Amygdala (tissue), 56 donors: ENCODE data around the gene SIPA1L3.

Experiments
- DNase-seq, 56 donors: peaks; one replicate each; lab custom pipeline; 2025; lab: John Stamatoyannopoulos, UW

The SIPA1L3 gene

DNA sequence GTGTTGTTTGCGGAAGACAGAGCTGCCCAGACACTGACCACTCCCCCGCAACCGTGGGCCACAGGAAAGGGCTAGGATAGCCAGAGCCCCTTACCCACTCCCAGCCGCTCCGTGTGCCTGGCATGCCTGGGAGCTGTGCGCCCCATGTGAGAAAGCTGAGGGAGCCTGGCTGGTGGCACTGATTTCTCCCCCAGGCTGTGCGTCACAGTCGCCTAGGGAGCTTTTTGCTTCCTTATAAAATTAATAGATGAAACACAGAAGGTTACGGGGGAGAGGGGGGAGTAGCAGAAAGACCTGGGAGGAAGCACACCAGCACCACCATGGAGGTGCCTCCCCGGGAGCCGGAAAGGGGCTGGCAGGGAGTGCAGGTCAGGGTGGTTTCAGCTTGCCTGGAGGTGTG, 292.3 kb downstream of the SIPA1L3 start:
- DNase-seq, result no peak

DNA sequence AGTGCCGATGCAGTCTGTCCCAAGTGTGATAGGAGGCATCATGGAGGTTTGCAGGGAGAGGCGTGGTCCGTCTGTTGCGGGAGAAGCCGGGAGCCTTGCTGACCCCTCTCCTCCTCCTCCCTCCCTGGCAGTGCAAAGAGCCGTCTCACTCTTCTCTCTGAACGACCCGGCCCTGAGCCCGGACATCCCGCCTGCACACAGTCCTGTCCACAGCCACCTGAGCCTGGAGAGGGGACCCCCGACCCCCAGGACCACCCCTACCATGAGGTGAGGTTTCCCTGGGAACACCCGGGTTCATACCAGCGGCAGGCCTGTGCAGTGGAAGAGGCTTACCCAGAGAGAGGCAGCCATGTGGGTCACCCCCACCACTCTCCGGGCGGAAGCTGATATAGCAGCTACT, 294.7 kb downstream of the SIPA1L3 start:
- no peak for DNase-seq

DNA sequence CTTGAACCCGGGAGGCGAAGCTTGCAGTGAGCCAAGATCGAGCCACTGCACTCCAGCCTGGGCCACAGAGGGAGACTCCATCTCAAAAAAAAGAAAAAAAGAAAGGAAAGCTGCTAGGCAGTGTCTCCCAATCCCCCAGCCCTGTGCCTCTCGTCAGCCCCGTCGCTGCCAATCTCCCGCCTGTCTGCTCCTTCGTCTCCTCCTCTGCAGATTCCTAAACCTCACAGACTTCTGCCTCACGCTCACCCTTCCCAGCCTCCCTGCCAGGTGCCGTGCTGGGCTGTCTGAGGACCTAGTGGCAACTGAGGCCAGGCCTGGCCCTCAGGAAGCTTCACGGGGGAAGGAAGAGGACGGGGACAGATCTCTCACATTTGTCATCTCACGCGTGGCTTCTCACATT, 295.5 kb downstream of the SIPA1L3 start:
- no peak for DNase-seq

DNA sequence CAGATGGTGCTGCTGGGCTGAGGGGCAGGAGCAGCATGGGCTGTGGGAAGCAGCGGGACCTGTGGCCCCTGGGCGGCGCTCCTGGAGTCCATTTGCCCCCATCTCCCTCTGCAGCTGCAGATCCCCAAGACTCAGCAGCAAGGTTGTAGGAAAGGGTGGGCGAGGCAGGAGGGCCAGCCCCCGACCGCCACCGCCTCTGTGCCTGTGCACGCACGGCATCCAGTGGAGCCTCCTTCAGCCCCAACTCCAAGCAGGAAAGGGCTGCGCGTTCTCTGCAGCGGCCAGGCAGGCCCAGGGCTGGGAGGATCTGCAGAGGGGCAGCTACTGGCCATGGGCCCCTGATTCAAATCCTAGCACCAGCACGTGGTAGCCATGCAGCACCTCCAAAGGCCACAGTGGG, 296.2 kb downstream of the SIPA1L3 start:
- no peak for DNase-seq

DNA sequence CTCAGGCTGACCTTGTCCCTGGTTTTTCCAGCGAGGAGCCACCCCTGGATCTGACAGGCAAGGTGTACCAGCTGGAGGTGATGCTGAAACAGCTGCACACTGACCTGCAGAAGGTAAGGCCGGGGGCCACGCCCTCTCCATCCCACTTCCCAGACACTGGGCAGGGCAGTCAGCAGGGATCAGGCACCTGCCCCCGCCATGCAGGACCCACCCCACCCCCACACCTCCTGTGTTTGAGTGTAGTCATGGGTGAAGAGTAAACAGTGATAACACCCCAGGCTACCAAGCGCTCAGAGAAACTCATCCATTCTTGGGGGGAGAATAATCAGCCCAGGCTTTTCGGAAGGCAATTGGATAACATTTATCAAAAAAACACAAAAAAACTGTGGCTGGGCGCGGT, 297.1 kb downstream of the SIPA1L3 start:
- DNase-seq, result no peak

GRCh38 chr19:38204728-38205127, 297.7 kb downstream of the SIPA1L3 start:
- DNase-seq, result no peak

DNA sequence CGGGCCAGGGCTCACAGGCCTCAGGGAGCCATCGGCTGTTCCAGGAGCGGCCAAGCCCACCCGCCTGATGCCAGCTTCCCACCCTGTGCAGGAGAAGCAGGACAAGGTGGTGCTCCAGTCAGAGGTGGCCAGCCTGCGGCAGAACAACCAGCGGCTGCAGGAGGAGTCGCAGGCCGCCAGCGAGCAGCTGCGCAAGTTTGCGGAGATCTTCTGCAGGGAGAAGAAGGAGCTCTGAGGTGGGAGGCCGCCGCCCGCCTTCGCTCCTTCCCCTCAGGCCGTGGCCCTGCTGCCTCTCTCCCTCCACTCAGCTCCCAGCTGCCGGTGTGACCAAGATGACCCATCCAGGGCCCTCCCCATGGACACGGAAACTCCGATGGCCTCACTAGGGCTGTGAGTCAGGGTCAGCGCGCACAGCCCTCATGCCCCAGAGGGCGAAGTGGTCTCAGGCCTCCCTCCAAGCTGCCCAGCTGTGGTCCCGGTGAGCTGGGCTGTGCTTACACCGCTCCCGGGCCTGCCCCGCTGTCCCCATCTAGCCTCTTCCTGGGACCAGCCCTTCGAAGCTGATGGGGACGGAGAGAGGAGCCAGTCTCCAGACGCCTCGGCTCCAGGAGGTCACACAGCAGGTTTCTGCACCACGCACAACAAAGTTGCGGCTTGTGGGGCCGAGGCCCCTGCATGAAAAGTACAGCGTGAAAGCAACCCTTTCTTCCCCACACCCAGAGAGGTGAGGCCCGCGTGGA, 299.2 kb downstream of the SIPA1L3 start:
- DNase-seq, result no peak

DNA sequence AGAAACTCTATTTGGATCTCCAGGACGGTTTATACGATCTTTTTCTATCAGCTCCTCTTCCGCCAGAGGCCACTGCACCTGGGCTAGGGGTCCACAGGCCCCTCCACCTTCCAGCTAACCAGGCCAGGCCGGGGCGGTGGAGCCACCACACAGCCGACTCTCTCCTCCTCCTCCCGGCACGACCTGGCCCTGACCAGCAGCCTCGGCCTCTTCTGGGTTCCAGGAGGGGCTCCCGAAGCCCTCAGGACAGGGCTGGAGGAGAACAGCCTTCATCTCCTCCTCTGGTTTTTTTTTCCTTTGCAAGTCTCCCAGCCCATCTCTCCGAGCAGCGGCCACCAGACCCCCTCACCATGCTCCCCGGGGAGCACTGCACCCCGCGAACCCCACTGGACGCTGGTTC, 299.9 kb downstream of the SIPA1L3 start:
- DNase-seq, result no peak

GRCh38 chr19:38207543-38207942, 300.5 kb downstream of the SIPA1L3 start:
- DNase-seq, result peak in 1 of 56 donors; percentile 28

- DNase-seq, result no peak
Measured at GRCh38 chr19:38208571-38208970, 301.6 kb downstream of the SIPA1L3 start.

DNA sequence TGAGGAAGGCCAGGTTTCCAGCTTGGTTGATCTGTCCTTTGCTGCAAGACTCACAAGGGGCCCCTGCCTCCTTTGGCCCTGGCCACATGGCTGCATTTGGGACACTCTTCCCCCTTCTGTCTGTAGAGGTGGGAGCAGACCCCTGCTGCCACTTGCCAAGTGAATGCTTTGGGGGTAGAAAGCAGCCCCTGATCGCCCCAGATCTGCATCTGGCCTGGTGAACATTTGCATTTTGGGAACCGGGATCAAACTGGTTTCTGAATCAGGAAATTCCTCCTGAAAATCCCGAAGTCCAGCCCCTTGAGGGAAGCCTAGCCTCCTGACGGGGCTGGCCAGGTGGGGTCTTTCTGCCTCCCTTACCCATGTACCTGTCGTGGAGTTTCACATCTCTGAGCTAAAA, 302.1 kb downstream of the SIPA1L3 start:
- DNase-seq, result no peak

DNA sequence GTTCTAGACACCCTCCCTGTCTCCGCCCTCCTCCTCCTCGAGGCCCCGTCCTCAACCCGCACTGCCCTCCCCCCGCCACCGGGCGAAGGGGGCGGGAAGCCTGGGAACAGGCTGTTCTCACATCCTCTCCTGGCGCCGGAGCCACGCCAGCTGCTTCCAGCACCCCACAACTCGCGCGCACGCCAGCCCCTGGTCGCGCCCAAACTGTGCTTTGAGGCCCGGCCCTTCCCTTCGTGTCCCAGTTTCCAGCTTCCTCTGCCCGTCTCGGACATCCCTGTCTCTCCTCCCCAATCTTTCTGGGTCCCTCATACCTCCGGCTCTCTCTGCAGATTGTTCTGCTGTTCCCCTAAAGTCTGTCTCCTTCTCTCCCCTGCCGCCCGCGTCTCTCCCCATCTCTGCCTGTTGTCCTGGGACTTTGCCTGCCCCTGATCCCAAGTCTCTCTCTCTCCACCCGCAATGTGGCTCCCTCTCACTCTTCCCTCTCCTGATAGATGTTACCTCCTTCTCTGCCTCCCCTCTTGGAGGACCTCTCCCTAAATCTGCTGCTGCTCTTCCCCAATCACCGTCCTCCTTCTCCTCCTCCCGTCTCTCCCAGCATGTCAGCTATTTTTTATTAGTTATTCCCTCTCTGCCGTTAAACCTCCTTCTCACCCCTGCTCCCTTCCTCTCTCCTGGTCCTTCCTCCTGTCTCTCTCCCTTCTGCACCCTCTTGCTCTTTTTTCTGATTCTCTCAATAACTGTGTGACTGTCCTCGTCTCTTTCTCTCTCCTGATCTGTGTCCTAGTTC, 302.9 kb downstream of the SIPA1L3 start:
- DNase-seq, result peak in 54 of 56 donors; percentile 12 to 88 (median 65)

DNA sequence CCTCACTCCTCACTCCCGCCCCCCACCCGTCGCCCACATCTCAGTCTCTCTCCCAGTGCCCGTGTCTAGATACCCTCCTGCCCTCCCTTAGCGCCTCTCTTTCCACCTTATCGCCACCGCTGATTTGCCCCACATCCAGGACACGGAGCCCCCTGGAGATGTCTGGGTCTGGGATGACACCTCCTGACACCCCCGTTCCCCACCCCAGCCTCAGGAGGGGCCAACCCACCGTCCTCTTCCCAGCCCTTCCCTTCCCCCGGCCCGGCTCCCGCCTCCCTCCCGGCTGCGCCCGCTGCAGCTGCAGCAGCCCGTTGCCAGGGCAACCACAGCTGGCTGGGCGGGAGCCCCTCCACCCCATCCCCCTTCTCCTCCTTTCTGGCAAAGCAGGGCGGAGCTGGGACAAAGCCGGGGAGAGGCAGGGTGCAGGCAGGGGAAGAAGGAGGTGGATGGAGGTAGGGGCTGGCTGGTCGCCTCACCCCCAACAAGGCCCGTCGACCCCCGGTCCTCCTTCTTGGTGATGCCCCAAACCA, 303.5 kb downstream of the SIPA1L3 start:
- DNase-seq, result peak in 53 of 56 donors; percentile 17 to 88 (median 70)

DNA sequence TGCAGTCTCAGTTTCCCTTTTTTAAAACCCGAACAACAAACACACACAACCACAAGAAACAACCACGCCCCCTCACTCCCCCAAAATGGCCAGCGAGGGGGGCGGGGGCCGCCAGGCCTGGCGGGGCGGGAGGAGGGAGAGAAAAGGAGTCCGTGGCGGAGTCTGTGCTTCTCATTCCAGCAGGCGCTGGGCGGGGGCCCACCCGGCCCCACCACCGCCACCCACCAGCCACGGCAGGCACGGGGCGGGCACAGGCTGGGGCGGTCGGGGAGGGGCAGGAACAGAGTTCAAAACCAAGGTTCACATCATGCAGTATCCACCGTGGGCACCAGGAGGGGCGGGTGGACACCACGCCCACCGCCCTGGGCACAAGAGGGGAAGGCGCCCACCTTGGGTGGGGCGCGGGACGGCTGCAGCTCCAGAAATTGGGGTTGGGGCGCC, 304.2 kb downstream of the SIPA1L3 start:
- DNase-seq, result peak in 11 of 56 donors; percentile 11 to 57 (median 39)

- DNase-seq, result no peak
Measured at GRCh38 chr19:38211766-38212165, 304.8 kb downstream of the SIPA1L3 start.

DNA sequence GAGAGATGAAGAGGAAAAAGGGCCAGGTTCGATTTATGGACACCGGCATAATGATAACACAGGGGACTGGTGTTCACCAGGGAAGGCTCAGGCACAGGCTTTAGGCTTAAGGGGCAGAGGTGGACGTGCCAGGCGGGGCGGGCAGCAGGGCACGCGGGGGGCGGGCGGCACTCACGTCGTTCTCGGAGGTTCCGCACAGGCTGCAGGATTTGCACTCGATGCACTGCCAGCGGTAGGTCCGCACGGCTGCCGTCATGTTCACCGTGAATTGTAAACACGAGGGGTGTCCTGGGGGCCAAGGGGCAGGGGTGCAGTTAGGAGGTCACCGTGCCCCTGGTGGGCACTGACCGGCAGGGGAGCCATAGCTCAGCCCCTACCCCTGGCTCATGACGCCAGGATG, 306.5 kb downstream of the SIPA1L3 start:
- no peak for DNase-seq

DNA sequence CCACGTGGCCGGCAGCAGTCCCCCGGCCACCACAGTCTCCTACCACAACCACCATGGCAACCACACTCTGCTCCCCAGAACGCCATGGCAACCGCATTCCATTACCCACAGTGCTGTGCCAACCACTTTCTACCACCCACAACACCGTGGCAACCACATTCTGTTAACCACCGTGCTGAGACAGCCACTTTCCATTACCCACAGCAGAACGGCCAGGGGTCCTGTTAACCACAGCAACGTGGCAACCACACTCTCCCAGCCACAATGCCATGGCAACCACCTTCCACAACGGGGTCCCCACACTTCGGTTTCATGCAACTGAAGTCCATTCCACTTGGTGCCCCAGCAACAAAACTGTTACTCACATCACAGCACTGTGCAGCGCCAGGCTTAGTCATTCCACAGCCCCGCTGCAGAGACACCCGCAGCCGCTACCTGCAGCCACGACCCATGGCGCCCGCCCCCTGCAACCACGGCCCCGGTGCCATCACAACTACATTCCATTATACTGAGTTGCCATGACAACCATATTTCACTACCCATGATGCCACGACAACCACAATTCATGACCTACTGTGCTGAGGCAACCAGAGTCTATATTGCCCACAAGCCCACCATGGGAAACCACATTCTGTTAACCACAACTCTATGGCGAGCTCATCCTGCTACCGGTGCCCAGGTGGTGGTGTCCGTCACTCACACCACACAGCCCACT, 307.1 kb downstream of the SIPA1L3 start:
- DNase-seq, result peak in 40 of 56 donors; percentile 8 to 67 (median 46)

DNA sequence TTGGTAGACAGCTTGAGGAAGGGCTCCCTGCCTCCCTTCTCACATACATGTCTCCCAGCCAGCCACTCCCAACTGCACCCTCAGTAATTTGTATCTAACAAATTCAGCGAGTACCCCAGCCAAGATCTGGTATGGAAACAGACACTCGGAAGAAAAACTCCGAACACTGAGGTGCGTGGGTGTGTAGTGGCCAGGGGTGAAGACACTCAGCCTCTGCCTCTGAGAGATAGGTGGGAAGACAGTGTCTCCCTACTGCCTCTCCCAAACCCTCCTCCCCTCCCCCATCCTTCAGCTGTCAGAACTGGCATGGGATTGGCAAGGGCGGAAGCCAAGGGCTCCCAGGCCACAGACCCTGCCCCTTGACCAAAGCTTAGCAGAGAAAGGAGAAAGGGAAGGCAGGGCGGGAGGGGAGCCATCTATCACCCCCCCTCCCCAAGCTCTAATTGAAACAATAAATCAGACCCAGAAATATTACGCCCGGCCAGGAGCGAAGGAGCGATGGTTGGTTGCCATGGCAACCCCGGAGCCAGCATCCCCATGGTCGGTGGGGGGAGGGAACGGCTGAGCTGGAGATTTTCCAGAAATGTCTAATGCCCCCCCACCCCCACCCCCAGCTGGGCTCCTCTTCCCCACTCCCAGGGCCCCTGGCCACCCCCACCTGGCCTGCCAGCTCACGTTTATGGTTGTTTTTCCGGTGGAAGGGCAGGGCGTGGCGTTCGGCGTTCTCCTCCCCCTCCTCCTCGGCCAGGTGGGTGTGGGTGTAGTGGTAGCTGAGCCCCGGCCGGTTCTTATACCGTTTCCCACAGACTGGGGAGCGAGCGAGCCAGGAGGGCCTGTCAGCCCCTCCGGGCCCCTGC, 310.0 kb downstream of the SIPA1L3 start:
- peak in 14 of 56 donors; percentile 3 to 67 (median 34) for DNase-seq

DNA sequence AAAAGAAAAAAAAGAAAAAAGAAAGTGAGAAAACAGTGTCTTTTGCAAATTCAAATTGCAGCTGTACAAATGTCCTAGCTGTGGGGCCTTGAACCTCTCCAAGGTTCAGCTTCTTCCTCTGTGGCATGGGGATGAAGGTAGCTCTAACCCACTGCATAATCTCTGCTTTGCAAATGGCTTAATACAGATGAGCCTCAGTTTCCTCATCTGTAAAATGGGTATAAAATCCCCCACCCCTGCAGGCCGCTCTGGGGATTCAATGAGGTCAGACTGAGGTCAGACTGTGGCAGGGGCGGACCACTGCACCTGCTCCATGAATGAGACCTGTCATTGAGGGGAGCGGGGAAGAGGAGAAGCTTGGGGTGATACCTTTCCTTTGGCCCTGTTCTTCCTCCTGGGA, 311.2 kb downstream of the SIPA1L3 start:
- DNase-seq, result no peak

DNA sequence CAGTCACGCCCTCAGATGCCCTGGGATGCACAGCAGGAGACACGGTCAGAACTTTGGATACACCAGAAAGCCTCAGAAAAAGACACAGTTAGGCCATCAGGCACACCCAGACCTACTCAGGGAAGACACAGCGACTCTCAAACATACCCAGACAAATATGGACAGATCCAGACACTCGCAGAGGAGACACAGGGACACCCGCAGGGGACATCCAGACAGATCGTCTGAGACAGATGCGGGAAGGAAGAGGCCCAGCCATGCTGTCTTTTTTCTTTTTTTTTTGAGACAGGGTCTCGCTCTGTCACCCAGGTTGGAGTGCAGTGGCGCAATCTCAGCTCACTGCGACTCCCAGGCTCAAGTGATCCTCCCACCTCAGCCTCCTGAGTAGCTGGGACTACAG, 312.2 kb downstream of the SIPA1L3 start:
- no peak for DNase-seq
